HG02970 (cell line): ENCODE results near the gene SKI.
"Not testable (repeated sequence)": the region's sequence is repeated elsewhere in the genome, so short reads cannot be mapped to it uniquely, and the experiment has no call there.

Experiments
- ATAC-seq: cut with Tn5 transposase; IDR thresholded peaks from one replicate; pipeline ENCODE4 v1.9.1; 2021; ENCODE audit warnings: mild to moderate bottlenecking, moderate library complexity, moderate number of reproducible peaks; ENCODE audit not compliant: unreplicated experiment, low FRiP score

Gene SKI

DNA sequence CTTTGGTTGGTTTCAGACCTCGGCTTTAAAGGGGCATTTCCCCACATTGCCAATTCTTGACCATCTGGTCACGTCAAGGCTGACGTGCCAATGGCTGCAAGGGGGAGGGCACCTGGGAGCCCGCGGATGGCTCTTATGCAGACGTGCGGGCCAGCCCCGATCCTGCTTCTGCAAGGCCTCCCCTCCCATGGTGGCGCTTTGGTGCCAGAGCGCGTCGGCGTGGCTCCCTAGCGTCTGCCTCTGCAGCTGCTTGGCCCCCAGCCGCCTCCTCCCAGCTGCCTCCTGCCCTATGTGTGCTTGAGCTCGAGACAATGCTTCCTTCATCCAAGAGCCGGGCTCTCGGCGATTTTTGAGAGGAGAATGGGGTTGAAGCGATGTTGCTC is 29.1 kb downstream of the SKI start:
- ATAC-seq, result no peak

DNA sequence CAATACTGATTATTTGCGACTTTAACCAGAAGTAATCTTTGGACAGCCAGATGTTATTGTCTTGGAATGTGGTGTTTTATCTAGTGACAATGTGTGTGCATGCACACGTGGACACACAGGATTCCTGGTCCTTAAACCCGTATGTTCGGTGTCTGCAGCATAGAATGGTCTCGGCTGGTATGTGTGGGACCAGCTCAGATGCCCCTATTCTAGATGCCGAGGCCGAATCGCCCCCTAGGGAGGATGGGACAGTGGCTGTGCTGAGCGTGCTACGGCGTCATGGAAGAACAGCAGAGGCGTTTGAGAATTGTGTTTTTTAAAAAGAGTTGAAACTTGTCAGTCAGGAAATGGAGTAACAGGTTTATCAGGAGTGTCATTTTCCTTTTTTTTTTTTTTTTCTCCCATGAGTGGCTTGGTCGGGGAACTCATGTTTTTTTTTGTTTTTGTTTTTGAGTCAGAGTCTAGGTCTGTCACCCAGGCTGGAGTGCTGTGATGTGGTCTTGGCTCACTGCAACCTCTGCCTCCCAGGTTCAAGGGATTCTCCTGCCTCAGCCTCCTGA is 30.1 kb downstream of the SKI start:
- no peak for ATAC-seq

- ATAC-seq, result no peak
Observed at GRCh38 chr1:2258996-2259395, 30.9 kb downstream of the SKI start.

DNA sequence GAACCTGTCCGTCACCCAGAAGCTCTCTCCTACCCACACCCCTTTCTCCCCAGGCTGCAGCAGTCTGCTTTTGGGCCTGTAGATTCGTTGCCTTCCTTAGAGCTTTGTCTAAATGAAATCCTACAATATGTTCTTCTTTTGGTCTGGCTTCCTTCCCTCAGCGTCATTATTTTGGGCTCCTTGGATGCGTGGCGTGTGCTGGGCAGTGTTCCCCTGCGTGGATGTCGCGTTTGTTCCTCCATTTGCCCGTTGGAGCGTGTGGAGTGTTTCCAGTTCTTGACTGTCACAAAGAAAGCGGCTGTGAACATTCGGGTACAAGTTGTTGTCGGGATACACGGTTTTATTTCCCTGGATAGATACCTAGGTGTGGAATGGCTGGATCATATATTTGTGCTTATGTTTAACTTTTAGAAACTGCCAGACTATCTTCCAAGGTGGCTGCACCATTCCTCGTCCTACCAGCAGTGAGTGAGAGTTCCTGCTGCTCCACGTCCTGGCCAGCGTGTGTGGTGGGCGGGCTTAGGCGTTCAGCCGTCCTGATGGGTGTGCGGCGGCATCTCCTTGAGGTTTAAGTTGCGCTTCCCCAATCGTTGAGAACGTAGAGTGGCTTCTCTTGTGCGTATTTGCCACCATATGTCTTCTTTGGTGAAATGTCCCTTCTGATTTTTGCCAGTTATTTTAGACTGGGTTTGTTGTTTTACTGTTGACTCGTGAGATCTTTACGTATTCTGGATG is 31.7 kb downstream of the SKI start:
- ATAC-seq, result no peak

DNA sequence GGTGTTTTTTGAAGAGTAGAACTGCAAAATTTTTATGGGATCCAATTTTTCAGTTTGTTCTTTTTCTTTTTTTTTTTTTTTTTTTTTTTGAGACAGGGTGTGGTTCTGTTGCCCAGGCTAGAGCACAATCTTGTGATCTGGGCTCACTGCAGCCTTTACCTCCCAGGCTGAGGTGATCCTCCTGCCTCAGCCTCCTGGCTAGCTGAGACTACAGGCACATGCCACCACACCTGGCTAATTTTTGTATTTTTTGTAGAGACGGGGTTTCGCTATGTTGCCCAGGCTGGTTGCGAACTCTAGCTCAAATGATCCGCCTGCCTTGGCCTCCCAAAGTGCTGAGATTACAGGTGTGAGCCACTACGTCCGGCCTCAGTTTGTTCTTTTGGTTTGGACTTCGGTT is 32.4 kb downstream of the SKI start:
- not testable (repeated sequence) for ATAC-seq

DNA sequence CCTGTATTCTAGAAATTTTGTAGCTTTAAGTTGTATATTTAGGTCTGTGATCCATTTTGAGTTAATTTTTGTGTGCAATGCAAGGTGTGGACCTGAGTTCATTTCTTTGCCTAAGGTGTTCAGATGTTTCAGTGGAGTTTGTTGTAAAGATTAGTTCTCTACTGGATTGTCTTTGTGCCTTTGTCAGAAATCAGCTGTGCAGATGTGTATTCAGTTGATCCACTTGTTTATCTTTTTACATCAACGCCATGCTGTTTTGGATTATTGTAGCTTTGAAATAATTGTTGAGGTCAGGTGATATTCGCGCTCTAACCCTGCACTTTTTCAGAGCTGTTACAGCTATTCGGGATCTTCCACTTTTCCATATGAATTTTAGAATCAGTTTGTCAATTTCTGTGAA is 32.8 kb downstream of the SKI start:
- no peak for ATAC-seq

GRCh38 chr1:2261476-2262395 is 33.6 kb downstream of the SKI start:
- ATAC-seq, result not testable (repeated sequence)

GRCh38 chr1:2266301-2266975 is 38.3 kb downstream of the SKI start:
- no peak for ATAC-seq

- no peak for ATAC-seq
Observed at GRCh38 chr1:2267051-2267830, 39.1 kb downstream of the SKI start.

DNA sequence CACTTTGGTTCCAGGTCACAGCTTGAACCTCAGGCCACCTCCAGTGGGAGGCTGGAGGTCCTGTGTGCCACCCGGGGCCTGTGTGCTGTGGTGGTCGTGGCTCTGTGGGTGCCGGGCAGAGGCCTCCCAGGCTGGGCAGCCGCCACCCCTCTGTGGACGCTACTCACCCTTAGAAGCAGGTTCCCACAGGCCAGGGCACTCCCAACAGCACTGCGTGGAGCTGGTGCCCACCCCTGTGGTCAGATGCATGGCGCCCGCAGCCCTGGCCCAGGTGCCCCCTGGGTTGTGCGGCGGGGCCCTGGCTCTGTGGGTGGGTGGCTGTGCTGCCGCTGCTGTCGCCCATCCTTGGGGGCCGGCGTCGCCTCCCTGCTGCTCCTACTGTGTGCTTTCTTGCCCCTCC is 39.7 kb downstream of the SKI start:
- ATAC-seq, result no peak

- no peak for ATAC-seq
Observed at GRCh38 chr1:2268285-2269056, 40.4 kb downstream of the SKI start.

- ATAC-seq, result no peak
Observed at GRCh38 chr1:2269193-2269921, 41.2 kb downstream of the SKI start.

- no peak for ATAC-seq
Observed at GRCh38 chr1:2269922-2270259, 41.8 kb downstream of the SKI start.

DNA sequence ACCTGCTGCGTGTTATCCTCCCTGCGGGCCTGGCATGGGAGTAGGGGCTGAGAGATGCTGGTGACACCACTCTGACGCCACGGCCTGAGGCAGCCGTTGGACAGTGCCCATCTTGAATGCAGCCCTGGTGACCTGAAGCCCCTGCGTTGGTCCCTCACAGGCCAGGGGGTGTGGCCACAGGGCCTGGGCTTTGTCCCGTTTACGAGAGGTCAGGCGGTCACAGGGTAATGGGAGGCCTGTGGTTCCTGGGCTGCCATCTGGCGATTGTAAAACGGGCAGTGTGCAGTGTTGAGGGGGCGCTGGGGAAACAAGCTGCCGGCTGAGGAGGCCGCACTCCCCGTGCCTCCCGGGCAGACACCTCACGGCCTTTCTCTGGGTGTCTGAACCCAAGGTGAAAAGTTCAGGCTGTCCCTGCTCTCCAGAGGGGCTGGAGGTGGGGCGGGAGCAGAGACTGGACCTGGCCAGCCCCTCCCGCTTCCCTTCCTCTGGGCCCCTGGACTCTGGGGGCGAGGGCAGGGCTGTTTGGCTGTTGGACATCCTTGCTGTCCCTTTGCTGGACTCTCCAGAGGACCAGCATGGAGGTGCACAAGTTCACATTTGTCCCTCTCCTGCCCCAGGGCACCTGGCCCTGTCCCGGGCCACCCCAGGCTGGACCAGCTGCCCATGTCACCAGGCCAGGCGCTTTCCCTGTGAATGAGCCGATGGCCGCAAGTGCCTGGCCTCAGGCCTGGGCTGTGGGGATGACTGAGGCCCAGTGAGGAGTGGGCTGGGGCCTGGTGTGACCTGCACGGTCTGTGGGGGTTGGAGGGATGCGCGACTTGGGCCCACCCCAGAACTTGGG is 42.4 kb downstream of the SKI start:
- no peak for ATAC-seq

GRCh38 chr1:2271211-2271721 is 43.1 kb downstream of the SKI start:
- ATAC-seq, result no peak

DNA sequence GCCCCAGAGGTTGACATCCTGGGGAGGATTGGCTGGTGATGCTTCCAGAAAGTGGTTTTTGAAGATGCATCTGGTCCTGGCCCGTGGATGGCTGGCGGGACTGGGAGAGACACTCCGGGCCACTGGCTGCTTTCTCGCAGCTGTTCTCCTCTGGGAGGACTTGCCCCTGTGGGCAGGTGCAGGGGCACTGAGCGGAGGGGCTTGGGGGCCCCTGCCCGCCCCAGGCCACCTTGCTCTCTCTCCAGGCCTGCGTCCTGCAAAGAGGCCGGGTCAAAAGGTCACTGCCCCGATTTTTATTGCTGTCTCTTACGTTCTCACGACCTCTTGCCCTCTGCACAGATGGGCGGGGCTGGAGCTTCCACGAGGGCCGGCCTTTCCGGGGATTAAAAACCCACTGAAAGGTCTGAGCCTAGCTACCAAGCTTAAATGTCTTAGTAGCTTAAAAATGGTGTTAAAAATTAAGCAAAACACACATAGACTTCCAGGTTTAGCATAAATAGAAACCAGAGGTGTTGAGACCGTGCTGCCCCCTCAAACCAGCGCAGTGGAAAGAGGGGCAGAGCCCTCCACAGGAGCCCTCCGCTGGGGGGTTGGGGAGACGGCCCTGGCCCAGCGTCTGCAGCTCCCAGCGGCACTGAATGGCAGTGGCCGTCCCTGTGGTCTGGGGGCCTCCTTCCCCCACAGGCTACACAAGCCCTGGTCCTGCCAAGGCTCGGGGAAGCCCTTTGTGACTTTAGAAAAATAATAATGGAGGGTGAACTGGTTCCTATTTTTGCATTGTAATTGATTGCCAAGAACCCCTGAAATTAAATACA is 43.9 kb downstream of the SKI start:
- no peak for ATAC-seq
